Globus pallidus (tissue), 1 donor: Measurements from ENCODE around the gene CETN2.
A peak's percentile ranks its signal among the peaks of the same experiment; 100 is the strongest.
"Not testable (repeated sequence)": the region's sequence is repeated elsewhere in the genome, so short reads cannot be mapped to it uniquely, and the experiment has no call there.

Source experiments
- DNase-seq: peaks from one replicate; pipeline ENCODE4 v3.0.0-alpha.2; 2015; ENCODE audit warnings: low spot score

CETN2 gene

DNA sequence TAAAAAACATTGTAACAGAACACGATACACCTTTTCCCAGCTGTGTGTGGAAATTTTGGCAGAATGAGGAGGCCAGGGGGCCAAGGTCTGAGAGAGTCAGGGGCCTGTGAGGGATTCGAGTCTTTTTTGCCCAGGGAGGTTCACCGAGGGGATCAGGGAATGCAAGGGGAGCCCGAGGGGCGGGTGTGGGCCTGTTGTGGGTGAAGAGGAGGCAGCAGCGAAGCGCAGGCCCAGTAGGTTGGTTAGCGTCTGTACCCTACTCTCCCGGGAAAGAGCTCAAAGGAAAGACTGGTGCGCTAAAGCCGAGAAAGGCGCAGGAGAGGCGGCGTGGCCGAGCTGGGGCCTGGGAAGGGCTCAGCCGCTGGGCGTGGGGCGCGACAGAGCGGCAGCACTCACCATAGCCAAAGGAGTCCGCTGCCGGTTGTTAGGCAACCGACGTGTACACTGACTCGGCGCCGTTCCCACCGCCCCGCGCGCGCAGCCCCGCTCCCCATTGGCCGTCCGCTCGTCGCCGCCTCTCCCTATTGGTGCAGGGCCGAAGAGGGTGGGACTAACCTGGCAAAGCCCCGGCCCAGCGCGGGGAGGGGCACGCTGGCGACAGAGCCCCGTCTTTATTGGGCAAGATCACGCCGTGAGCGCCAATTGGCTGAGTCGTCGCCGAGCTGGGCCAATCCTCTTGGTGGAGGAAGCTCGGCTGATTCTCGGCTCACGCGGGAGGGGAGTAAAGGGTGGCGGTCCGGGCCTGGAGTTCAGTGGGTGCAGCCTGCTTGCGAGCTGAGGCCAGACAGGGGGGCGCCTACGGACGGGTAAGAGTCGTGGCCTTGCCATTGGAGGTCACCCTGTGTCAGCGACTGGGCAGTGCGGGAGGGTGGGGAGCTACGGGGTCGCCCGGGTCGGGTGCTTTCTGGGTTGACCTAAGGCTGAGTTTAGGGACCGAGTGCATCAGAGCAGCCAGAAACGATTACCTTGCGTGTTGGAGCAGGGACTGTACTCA lies at the start of gene CETN2, which contains the start of gene NSDHL:
Gene CETN2, minus strand, starts transcription at position 446 of the 994 bp plus-strand sequence. Its CDS starts 47 bp downstream, at position 399.
Gene NSDHL, plus strand, starts transcription at position 752 of the 994 bp plus-strand sequence. CDS start 15,262 bp downstream, outside the sequence.
- DNase-seq, result peak; percentile 94

DNA sequence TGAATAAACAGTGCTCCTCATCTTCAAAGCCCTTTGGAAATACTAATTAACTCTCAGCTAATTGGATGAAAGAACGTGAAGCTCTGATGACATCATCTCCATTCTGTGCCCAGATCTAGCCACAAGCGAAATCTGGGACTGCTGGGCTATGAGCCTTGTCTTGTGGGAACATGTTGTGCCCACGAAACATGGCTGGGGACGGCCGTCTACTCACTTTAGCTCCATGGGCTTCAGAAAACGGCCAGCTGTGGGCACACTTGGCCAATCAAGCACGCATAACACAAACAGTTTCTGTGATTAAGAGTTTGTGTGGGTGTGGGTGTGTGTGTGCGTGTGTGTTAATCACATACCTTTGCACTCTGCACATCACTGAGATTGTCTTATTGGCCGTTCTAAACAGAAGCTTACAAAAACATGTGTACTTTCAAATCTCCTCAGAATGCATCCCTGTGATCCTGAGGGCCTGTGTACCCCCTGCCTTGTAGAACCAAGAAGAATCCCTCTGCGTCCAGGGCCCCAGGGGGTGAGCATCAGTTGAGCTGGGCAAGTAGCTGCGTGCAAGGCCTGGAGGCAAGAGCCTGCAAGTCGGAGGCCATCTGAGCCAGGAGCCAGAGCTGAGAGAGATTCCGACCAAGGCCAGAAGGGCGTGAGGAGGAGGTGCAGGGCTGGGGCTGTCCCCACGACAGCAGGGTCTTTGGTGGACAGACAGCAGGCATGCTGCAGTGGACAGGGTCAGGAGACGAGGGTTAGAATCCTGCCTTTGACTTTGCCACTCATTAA lies 48.6 kb upstream of the CETN2 start:
- no peak for DNase-seq

DNA sequence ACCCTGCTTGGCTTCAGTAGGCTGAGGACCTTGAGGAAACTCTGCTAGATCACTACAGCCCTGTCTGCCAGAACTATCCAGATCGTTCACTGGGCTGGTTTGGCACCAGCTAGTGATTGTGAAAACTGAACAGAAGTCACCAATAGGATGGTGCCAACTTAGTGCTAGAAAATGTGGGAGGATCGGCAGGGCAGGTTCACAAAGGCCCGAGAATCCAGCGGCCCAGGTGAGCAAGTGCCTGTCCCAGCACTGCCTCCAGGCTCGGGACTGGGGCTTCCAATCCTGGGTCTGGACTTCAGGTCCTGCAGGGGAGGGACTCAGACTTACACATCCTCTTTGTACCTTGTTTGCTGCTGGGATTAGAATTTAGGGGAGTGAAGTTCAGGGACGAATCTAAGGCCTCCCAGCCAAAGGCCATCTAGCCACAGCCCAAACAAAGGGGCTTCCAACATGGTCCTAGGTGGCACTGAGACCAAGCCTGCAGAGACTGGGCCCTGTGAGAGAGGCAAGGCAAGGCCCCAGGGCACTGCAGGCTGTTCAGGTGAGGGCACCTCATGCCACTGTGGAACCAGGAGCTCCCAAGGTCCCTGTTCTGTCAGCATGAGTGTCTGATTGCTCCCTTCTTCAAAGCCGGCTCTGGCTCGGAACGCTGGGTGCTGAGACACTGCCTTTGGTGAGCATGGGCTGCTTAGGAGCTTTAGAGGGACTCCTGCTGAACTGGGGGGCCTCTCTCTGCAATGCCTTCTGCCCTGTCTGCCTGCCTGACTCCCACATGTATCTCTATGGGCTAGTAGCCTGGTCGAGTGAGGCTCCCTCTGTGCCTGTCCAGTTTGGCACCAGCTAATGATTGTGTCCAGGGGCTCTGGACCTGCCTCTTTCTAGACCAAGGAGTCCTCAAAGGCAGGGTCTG lies 46.6 kb upstream of the CETN2 start:
- no peak for DNase-seq

DNA sequence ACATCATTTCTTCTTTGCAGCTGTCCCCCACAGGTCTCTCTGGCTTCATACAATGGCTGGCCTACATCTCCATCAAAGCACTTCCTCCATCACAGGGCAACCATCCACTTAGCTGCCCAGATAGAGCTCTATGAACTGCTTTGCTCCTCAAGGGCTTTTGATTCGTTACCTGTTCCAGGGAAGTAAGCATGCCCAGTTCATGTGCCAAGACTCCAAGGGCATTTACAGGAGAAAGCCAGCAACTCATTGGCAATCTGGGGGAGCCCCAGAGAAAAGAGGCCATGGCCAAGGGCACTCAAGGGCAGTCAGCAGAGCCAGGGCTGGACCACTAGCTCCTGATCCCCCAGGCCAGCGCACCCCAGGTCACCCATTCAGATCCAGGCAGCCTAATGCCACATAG lies 42.8 kb upstream of the CETN2 start:
- DNase-seq, result no peak

DNA sequence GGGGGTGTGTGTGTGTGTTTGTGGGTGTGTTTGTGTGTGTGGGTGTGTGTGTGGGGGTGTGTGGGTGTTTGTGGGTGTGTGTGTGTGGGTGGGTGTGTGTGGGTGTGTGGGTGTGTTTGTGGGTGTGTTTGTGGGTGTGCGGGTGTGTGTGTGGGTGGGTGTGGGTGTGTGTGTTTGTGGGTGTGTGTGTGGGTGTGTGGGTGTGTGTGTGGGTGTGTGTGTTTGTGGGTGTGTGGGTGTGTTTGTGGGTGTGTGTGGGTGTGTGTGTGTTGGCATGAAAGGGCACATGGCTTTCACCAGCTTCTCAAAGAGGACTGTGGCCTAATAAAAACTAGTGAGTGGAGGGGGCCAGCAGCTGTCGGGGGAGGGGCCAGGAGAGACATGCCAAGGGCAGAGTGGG lies 42.0 kb upstream of the CETN2 start:
- no peak for DNase-seq

DNA sequence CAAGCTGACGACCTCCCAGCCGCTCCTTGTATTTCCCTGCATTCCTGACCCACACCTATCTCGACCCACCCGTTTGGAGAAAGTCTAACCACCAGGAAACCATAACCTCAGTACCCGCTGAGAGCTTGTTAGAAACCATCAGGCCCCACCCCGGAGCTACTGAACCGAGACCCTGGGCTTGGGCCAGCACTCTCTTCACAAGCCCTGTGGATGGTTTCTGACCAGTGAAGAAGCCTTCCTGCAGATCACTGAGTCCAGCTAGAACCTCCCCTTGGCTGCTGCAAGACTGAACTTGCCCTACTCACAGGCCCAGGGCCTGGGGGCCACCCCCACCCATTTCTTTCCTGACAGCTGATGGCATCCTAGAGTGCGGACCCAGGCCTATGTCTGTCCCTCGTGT lies 40.7 kb upstream of the CETN2 start:
- DNase-seq, result no peak

DNA sequence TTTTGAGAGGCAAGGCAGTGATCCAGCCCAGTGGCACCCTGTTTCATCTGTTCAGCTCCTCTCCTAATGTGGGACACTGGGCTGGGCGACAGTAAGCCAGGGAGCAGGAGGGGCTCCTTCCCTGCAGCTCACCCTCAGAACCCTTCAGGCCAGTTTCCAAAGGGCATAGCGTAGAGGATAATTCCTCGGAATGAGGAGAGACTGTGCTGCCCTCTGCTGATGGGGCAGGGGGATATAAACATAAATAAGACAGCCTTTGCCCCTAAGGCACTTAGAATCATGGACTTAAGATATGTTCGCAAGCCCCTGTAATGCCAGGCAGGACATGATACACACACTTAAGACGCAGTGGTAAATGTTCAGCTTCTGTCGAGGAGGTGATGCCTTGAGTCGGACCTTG lies 39.4 kb upstream of the CETN2 start:
- DNase-seq, result no peak

DNA sequence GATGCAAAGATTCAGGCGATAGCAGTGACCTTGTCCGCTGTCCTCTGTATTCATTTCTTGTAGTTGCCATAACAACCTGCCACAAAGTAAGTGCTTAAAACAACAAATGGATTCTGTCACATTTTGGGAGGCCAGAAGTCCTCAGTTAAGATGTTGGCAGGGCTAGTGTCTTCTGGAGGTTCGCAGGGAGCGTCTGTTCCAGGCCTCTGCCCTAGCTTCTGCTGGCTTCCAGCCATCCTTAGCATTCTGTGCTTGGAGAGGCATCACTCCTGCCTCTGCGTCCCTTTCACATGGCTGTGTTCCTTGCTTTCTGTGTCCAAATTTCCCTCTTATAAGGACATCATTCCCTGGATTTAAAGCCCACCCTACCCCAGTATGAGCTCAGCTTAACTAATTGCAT lies 35.8 kb upstream of the CETN2 start:
- DNase-seq, result no peak

DNA sequence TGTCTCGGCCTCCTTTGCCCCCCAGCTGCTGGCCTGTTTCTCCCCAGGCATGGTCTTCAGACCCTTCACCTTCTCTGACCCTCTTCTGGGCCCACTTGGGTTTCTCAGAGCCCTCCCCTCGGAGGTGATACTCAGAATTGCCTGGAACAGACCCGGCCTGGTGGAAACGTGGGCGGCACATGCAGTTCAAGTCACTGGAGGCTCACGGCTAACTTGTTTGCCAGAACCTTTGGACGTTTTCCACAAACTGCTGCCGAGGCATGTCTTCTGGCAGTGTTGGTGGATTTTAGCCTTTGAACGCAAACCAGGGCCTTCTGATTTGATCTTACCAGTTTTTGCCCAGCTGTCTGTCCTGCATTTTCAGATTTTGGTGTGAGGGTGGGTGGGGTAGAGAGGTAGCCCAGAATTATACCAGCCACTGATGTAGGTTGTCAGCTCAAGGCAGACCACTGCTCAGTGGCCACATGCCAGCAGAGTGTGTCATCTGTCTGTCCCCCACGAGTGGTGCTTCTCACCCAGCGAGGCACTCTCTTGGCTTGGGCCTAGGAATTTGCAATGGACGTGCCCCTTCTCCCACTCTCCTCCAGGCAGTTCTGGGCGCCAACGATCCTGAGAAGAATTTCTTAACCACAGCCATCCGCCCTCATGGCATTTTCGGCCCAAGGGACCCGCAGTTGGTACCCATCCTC lies 34.8 kb upstream of the CETN2 start:
- DNase-seq, result no peak

DNA sequence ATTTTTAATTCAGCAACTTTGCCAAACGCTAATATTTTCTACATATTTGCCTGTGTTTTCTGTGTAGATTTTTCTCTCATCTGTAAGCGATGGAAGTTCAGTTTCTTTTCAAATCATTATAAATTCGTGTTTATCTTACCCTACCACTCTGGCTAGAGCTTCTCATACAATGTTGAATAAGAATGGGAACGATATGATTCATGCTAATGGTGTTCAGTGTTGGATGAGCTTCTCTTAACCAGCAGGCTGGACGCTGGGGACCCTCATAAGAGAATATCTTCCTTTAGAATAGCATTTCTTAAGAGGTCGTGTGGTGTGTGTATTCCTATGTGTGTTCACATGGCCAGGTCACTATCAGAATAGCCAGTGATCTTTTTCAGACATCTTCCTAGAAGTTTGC lies 31.3 kb upstream of the CETN2 start:
- DNase-seq, result no peak

DNA sequence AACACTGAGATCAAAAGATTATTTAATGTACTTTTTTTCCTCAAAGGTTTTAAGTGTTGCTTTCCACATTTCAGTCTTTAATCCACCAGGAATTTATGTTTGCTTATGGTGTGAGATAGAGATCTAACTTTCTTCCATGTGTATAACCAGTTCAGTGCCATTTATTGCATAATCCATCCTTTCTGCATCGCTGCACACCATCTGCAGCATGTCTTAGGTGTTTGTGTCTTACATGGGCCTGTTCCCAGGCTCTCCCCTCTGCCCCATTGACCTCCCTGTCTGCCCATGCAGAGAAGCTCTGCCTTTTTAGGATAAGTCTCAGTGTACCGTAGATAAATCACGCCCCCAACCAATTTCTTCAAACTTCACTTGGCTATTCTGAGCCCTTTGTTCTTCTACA lies 30.6 kb upstream of the CETN2 start:
- DNase-seq, result no peak

DNA sequence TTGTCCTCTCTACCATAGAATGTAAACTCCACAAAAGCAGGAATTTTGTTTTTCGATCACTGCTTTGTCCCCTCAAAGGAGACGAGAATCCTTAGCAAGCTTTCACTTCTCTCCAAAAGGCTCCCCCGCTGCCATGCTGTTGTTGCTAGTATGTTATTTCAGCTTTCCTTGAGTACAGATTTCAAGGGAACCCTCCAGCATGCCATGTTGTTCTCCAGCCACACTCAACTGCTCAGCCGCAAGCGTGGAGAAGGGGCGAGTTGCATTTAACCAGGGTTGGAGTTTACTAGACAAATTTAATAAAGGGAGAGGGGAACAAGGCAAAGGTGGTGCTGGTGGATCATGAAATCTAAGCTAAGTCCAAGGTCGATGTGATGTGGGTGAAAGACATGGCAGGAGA lies 23.4 kb upstream of the CETN2 start:
- no peak for DNase-seq

DNA sequence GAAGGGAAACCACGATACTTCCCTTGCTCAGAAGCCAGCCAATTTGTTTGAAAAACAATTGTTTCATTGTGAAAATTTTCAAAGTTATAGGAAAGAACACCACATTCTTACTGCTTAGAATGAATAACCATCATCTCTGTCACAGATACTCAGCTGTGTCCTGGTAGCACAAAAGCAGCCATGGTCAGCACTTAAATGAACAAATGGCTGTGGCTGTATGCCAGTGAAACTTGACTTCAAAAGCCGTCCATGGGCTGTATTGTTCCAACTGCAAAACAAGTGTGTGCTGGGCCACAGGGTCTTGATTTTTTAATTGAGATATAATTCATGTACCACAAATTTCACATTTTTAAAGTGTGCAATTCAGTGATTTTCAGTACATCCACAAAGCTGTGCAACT lies 19.9 kb upstream of the CETN2 start:
- DNase-seq, result peak; percentile 49

DNA sequence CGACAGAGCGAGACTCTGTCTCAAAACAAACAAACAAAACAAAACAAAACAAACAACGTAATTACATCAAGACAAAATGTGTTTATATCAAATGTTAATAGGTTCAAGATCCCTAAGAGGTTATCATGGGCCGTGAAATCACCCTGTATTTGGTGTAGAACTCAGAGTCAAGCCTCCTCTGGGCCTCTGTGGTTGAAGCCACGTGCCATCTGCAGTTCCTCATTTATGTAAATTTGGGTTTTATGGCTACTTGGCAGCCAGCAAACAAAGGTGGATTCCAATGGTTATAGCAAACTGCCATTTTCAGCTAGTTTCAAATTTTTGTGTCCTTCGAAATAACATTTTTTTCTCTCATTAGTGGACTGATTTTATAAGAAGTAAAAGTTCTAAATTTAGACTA lies 16.7 kb upstream of the CETN2 start:
- DNase-seq, result no peak

DNA sequence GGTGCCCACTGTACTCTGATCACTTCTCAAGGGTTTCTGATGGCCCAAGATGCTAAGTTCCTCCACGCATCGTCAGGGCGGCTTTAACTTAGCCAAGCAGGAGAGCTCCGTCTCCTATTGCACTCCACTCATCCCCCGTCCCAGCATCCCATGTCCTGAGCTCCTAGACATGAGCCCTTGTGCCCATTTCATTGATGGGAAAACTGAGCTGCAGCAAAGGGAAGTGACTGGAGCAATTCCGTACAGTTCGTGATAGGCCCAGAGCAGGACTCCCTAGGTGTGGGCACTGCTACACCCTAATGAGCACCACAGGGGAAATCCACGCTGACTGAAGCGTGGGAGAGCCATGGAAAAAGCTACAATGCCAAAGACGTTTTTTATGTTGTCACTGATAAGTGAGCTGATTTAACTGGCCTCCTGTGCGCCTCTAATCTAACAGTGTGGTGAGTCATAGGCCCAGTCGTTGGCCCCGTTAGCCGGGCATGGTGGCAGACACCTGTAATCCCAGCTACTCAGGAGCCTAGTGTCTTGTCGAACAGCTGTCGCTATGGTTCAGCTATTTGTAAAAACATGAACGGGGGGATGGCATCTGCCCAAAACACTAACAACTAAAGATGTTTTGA lies 15.2 kb upstream of the CETN2 start:
- no peak for DNase-seq

DNA sequence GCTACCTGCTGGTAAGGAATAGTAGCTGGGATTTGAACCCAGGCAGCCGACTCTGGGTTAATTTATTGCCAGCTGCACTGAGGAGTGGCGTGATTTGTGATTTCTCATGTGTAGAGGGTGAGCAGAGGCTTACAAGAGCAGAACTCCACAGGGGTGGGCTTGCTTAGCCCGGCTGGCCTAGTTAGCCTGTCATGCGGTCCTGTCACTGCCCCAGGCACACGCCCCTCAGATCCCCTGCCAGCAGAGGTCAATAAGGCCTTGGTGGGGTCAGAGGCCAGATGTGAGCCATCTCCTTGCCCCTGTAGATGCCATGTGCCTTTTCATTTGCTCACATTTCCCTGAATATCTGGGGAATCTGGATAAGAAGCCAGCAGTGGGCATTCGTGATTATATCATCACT lies 13.7 kb upstream of the CETN2 start:
- no peak for DNase-seq

DNA sequence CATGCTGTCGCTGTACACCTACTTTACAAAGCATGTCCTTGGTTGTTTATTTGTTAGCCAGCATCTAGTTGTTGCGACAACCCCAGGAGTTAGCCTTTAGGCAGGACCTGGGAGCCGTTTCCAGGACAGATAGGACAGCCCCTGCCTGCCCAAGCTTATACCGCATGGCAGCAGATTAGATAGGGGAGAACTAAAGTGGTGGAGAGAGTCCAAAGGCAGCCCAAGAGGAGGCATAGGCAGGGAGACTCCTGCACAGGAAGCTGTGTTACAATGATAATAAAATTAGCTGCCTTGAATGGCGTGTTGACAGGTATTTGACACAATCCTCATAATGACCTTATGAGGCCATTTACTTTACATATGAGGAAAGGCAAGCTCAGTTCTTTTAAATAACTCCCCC lies 13.3 kb upstream of the CETN2 start:
- no peak for DNase-seq

DNA sequence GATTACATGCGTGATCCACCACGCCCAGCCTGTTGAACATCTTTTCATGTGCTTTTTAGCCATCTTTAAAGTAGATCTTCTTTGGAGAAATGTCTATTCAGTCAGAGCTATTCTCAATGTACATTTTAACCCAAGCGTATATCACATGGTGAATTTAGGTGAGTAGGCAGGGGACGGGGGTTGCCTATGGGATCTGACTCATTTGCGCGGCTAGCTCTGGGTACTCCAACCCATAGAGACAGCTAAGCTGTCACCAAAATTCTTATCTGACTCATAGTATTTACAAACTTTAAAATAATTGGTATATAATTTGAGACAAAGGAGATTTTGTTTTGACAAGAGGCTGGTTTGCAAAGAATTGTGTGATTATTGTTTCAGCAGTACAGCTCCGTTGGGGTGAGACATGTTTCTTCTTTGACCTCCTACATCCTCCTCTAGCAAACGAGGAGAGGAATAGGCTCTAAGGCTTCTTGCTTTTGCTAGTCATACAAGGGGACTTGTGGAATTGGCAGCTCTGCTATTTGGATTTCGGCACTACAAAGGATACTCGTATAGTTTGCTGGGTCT lies 12.3 kb upstream of the CETN2 start:
- DNase-seq, result no peak

DNA sequence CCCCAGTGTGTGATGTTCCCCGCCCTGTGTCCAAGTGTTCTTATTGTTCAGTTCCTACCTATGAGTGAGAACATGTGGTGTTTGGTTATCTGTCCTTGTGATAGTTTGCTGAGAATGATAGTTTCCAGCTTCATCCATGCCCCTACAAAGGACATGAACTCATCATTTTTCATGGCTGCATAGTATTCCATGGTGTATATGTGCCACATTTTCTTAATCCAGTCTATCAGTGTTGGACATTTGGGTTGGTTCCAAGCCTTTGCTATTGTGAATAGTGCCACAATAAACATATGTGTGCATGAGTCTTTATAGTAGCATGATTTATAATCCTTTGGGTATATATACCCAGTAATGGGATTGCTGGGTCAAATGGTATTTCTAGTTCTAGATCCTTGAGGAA lies 4.9 kb upstream of the CETN2 start:
- not testable (repeated sequence) for DNase-seq

DNA sequence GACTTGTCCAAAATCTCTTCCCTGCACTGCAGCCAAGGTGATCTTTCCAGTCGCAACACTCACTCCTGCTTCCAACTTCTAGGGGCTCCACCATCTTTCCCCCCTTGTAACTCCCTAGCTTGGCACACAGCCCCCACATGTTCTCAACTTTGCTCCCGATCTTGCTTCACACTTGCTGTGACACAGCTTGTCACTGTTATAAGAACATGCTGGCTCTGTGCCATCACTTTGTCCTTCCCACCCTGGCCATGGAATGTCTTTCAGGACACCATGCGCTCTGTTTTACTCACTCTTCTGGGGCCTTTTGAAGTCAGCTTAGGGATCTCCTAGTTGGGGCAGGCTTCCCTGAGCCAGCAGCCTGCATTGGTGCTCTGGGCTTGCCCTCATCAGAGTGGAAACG lies 2.8 kb upstream of the CETN2 start:
- no peak for DNase-seq
